ENCODE measurements around the gene PDSS1.
"Not testable (repeated sequence)": the region's sequence is repeated elsewhere in the genome, so short reads cannot be mapped to it uniquely, and the experiment has no call there.

PDSS1 gene

DNA sequence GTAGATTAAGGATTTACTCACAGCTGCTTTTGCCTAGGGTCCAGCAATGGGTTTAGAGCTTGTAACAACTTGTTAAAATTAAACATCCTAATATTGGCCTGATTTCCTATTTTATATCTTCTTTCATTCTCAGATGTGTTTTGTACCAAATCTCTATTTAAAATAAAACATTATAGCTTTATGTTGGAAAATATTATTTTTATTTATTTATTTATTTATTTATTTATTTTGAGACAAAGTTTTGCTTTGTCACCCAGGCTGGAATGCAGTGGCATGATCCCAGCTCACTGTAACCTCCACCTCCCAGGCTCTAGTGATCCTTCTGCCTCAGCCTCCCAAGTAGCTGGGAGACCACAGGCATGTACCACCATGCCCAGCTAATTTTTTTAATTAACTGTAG is 17.9 kb upstream of the PDSS1 start:
- H3K27me3 ChIP-seq (ENCODE audit: control insufficient read depth, insufficient read depth, low read length, poor library complexity, severe bottlenecking) = no peaks in the 10 kb centered on the region
- H3K4me1 ChIP-seq (ENCODE audit: control insufficient read depth, insufficient read depth, low read length) = no peaks in the 10 kb centered on the region
- no peaks in the 10 kb centered on the region for H3K36me3 ChIP-seq (ENCODE audit: control insufficient read depth, insufficient read depth, low read length)
- H3K4me3 ChIP-seq (ENCODE audit: insufficient read depth, low read depth, low read length) = no peak overlapping the region
- no peak overlapping the region for H3K27ac ChIP-seq (ENCODE audit: insufficient read depth, low read depth, low read length, poor library complexity, severe bottlenecking)
- no peaks in the 10 kb centered on the region for H3K9me3 ChIP-seq (ENCODE audit: control insufficient read depth, low read length)

DNA sequence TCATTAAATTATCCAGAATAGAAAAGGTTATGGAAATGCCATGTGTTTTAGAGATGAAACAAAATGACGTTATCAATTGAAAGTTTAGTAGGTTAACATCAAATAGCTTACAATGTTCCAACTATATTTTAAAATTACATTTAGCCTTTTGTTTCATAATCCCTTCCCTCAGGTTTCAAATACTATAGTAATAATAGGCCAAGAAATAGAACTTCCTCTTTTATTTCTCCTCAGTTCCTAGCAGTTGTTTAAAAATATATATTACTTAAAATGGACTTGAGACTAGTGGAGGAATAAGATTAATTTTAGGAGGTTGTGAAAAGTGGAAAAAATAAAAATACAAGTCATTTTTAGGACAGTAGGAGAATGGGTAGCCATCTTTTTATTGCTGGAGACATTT is 16.4 kb upstream of the PDSS1 start:
- Histone ChIP-seq H3K9me3 (ENCODE audit: control insufficient read depth, low read length) (no peaks in the 10 kb centered on the region), H3K27me3 (ENCODE audit: control insufficient read depth, insufficient read depth, low read length, poor library complexity, severe bottlenecking) (no peaks in the 10 kb centered on the region), H3K36me3 (ENCODE audit: control insufficient read depth, insufficient read depth, low read length) (no peaks in the 10 kb centered on the region), H3K4me1 (ENCODE audit: control insufficient read depth, insufficient read depth, low read length) (no peaks in the 10 kb centered on the region), H3K4me3 (ENCODE audit: insufficient read depth, low read depth, low read length) (no peak overlapping the region), H3K27ac (ENCODE audit: insufficient read depth, low read depth, low read length, poor library complexity, severe bottlenecking) (no peak overlapping the region)
- no CpG with 5 or more reads among the region's 1 CpG for WGBS, 2 experiments

DNA sequence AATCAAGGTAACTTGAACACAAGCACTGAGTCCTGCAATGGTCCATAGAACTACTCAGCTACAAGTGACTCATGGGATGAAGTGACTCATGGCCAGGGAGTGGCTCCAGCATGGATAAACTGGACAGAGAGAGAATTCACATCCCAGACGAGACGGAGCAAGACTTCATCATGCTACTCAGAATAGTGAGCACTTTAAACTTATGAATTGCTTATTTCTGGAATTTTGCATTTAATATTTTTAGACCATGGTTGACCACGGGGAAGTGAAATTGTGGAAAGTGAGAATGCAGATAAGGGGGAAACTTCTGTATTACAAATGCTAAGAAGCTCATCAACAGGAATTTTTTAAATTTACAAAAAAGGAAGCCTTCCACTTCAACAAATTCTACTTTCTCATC is 15.5 kb upstream of the PDSS1 start:
- not testable (repeated sequence) for H3K4me1 ChIP-seq (ENCODE audit: control insufficient read depth, insufficient read depth, low read length)
- 80 to 100% methylated on average over 1 of the region's 3 CpGs for WGBS, 2 experiments

DNA sequence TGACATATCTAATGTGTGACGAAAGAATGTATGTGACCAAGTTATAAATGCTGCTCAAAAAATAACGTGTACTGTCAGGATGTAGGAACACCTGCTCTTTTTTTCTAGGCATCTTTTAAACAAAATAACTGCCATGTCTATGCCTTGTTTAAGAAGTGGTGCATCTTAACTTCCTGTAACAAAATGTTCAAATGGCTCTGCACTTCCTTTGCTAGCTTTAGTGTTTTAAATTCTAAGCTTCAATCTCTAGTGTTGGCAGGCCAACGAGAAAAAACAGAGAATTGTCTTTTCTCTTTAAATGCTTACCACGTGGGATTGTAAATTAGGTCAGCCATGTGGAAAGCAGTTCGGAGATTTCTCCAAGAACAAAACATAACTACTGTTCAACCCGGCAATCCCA is 14.6 kb upstream of the PDSS1 start:
- Histone ChIP-seq H3K27ac (ENCODE audit: insufficient read depth, low read depth, low read length, poor library complexity, severe bottlenecking) (no peak overlapping the region), H3K36me3 (ENCODE audit: control insufficient read depth, insufficient read depth, low read length) (no peaks in the 10 kb centered on the region), H3K27me3 (ENCODE audit: control insufficient read depth, insufficient read depth, low read length, poor library complexity, severe bottlenecking) (no peaks in the 10 kb centered on the region), H3K9me3 (ENCODE audit: control insufficient read depth, low read length) (no peaks in the 10 kb centered on the region), H3K4me3 (ENCODE audit: insufficient read depth, low read depth, low read length) (no peak overlapping the region), H3K4me1 (ENCODE audit: control insufficient read depth, insufficient read depth, low read length) (no peaks in the 10 kb centered on the region)
- WGBS, 2 experiments = 81 to 90% methylated on average over 5 to 6 of the region's 6 CpGs

More for the DNA sequence above, 15.5 kb upstream of the PDSS1 start:
- H3K27ac ChIP-seq (ENCODE audit: insufficient read depth, low read depth, low read length, poor library complexity, severe bottlenecking); H3K9me3 ChIP-seq (ENCODE audit: control insufficient read depth, low read length); H3K4me3 ChIP-seq (ENCODE audit: insufficient read depth, low read depth, low read length); H3K27me3 ChIP-seq (ENCODE audit: control insufficient read depth, insufficient read depth, low read length, poor library complexity, severe bottlenecking); H3K36me3 ChIP-seq (ENCODE audit: control insufficient read depth, insufficient read depth, low read length): not testable (repeated sequence)

DNA sequence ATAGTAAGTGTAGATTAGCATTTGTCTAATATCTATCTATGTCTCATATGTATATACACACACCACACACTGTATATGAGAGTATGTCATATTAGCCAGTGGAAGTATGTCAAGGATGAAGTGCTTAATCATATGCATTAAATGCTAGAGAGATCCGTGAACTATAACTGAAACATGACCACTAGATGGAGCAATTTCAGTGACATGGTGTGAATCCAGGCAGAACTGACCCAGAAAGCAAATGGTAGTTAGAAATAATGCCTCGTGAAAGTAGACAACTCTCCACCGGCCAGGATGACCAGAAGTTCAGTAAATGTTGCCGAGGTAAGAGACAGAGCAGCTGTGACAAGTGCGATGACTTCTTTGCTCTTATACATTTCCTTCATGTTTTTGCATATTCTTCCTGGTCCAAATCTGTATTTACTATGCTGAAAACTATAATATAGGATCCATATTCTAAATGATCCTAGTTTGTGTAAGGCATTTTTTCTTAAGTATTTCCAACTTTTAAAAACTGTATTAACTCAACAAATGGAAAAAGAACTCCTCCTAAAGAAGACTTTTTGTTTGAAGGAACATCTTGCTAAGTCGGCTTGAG is 12.7 kb upstream of the PDSS1 start:
- H3K4me3 ChIP-seq (ENCODE audit: insufficient read depth, low read depth, low read length); H3K27me3 ChIP-seq (ENCODE audit: control insufficient read depth, insufficient read depth, low read length, poor library complexity, severe bottlenecking); H3K9me3 ChIP-seq (ENCODE audit: control insufficient read depth, low read length); H3K4me1 ChIP-seq (ENCODE audit: control insufficient read depth, insufficient read depth, low read length); H3K36me3 ChIP-seq (ENCODE audit: control insufficient read depth, insufficient read depth, low read length); H3K27ac ChIP-seq (ENCODE audit: insufficient read depth, low read depth, low read length, poor library complexity, severe bottlenecking): not testable (repeated sequence)
- WGBS, 2 experiments = 42 to 53% methylated on average over 6 of the region's 6 CpGs

DNA sequence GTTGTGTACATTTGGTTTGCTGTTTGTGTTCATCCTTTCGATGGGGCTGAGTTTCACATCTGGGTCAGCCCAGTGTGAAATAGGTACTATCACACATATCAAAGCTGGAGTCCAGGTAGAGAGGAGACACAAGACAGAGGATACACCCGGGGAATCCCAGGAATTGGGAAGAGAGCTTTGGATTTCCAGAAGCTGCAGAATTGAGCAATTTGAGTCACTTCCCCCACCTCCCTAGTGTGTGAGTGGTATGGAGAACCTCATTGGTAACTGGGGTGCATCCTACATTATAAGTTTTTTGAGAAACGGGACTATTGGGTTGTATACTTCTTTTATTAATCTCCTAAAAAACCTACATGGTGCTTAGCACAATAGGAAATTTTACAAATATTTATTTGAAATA is 12.1 kb upstream of the PDSS1 start:
- Histone ChIP-seq H3K27me3 (ENCODE audit: control insufficient read depth, insufficient read depth, low read length, poor library complexity, severe bottlenecking) (no peaks in the 10 kb centered on the region), H3K9me3 (ENCODE audit: control insufficient read depth, low read length) (no peaks in the 10 kb centered on the region), H3K4me3 (ENCODE audit: insufficient read depth, low read depth, low read length) (no peak overlapping the region), H3K27ac (ENCODE audit: insufficient read depth, low read depth, low read length, poor library complexity, severe bottlenecking) (no peak overlapping the region), H3K4me1 (ENCODE audit: control insufficient read depth, insufficient read depth, low read length) (no peaks in the 10 kb centered on the region), H3K36me3 (ENCODE audit: control insufficient read depth, insufficient read depth, low read length) (no peaks in the 10 kb centered on the region)
- 96% methylated on average over 2 of the region's 3 CpGs for WGBS, 2 experiments

DNA sequence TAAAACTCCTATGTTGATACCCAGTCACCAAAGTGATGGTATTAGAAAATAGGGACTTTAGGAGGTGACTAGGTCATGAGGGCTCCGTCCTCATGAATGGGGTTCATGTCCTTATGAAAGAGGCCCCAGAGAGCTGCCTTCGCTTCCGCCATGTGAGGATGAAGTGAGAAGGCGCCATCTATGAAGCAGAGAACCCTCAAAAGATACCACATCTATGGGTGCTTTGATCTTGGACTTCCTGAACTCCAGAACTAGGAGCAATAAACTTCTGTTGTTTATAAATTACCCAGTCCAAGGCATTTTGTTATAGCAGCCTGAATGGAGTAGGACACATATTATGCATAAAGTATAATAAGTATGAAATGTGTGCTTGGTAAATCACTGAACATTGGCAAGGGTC is 8.1 kb upstream of the PDSS1 start:
- Histone ChIP-seq H3K27ac (ENCODE audit: insufficient read depth, low read depth, low read length, poor library complexity, severe bottlenecking) (no peak overlapping the region), H3K27me3 (ENCODE audit: control insufficient read depth, insufficient read depth, low read length, poor library complexity, severe bottlenecking) (peaks cover 7% of the 10 kb centered on the region), H3K9me3 (ENCODE audit: control insufficient read depth, low read length) (no peaks in the 10 kb centered on the region), H3K4me3 (ENCODE audit: insufficient read depth, low read depth, low read length) (no peak overlapping the region), H3K36me3 (ENCODE audit: control insufficient read depth, insufficient read depth, low read length) (no peaks in the 10 kb centered on the region), H3K4me1 (ENCODE audit: control insufficient read depth, insufficient read depth, low read length) (no peaks in the 10 kb centered on the region)
- 89 to 92% methylated on average over 4 of the region's 4 CpGs for WGBS, 2 experiments

DNA sequence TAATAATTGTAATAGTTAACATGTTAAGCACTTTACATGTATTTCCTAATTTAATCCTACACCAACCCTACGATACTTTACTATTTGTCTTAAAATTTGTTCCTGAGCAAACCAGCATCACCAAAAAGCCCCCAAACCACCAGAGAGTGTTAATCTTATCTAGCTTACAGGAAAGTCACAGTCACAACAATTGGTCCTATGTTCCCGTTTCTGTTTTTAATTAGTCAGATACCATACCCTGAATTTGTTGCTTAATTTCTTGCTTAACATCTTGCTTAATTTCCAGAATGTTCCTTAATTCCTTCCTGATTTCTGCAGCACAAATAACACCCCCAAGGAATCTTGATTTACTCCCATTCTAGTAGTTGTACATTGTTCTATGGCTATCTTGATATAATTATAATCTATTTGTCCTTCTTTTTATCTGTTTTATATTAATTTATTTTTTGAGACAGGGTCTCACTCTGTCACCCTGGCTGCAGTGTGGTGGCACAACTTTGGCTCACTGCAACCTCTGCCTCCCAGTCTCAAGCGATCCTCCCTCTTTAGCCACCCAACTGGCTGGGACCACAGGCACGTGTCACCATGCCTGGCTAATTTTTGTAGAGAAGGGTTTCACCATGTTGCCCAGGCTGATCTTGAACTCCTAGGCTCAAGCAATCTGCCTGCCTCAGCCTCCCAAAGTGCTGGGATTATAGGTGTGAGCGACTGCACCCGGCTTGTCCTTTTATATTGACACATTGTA is 6.6 kb upstream of the PDSS1 start:
- Histone ChIP-seq H3K9me3 (ENCODE audit: control insufficient read depth, low read length) (no peaks in the 10 kb centered on the region), H3K36me3 (ENCODE audit: control insufficient read depth, insufficient read depth, low read length) (no peaks in the 10 kb centered on the region), H3K4me1 (ENCODE audit: control insufficient read depth, insufficient read depth, low read length) (no peaks in the 10 kb centered on the region), H3K27ac (ENCODE audit: insufficient read depth, low read depth, low read length, poor library complexity, severe bottlenecking) (no peak overlapping the region), H3K27me3 (ENCODE audit: control insufficient read depth, insufficient read depth, low read length, poor library complexity, severe bottlenecking) (peaks cover 8% of the 10 kb centered on the region), H3K4me3 (ENCODE audit: insufficient read depth, low read depth, low read length) (no peak overlapping the region)
- 73 to 74% methylated on average over 6 of the region's 6 CpGs for WGBS, 2 experiments

DNA sequence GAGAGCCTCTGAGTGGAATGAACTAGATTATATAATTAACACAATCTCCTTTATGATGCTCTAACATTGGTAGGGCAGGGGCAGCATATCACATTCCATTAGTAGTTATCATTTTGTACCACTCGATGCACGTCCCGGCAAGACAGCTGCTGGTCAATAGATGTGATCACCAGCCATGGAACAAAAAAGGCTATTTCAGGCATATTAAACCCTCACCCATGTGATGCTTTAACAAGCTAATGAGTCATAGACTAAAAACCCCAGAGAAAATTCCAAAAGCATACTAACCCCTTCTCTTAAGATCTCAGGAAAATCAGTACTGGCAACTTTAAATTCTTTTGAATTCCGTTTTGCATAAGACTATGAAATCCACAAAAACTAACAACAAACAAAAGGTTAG is 3.0 kb upstream of the PDSS1 start:
- WGBS, 2 experiments = 85 to 88% methylated on average over 4 of the region's 4 CpGs
- H3K27ac ChIP-seq (ENCODE audit: insufficient read depth, low read depth, low read length, poor library complexity, severe bottlenecking); H3K4me1 ChIP-seq (ENCODE audit: control insufficient read depth, insufficient read depth, low read length); H3K36me3 ChIP-seq (ENCODE audit: control insufficient read depth, insufficient read depth, low read length); H3K9me3 ChIP-seq (ENCODE audit: control insufficient read depth, low read length); H3K4me3 ChIP-seq (ENCODE audit: insufficient read depth, low read depth, low read length); H3K27me3 ChIP-seq (ENCODE audit: control insufficient read depth, insufficient read depth, low read length, poor library complexity, severe bottlenecking): not testable (repeated sequence)

DNA sequence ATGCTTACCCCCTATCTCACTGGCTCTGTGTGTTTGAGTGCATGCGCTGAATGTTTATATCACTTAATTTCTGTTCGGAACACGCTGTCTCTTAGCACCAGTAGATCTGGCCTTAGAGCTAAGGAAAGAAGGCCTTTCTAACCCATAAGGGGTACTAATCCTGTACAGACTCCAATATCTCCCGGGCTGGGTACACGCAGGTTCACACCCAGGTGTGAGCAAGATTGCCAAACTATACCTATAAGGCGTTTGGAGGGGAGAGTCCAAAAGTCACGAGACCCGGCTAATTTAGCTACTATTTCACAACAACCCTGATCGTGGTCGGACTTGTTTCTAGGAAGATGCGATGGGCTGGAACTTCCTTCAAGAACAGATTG is 727 bp upstream of the PDSS1 start:
- no peak overlapping the region for H3K27ac ChIP-seq (ENCODE audit: insufficient read depth, low read depth, low read length, poor library complexity, severe bottlenecking)
- 37 to 38% methylated on average over 11 of the region's 11 CpGs for WGBS, 2 experiments

More for the DNA sequence above, 727 bp upstream of the PDSS1 start:
- Histone ChIP-seq H3K36me3 (ENCODE audit: control insufficient read depth, insufficient read depth, low read length) (no peaks in the 10 kb centered on the region), H3K27me3 (ENCODE audit: control insufficient read depth, insufficient read depth, low read length, poor library complexity, severe bottlenecking) (peaks cover 8% of the 10 kb centered on the region), H3K4me3 (ENCODE audit: insufficient read depth, low read depth, low read length) (peak overlapping the region; percentile 94), H3K9me3 (ENCODE audit: control insufficient read depth, low read length) (no peaks in the 10 kb centered on the region), H3K4me1 (ENCODE audit: control insufficient read depth, insufficient read depth, low read length) (no peaks in the 10 kb centered on the region)
